Fibroblast of the conjunctiva (primary cell): ENCODE measurements around the gene EYA4.
"Not testable (repeated sequence)": the region's sequence is repeated elsewhere in the genome, so short reads cannot be mapped to it uniquely, and the experiment has no call there.

Experiments
- DNase-seq: peaks from one replicate; pipeline ENCODE4 v3.0.0-alpha.2; 2010; ENCODE audit warnings: low read depth

The EYA4 gene

GRCh38 chr6:133528566-133528965 lies 287.4 kb downstream of the EYA4 start:
- no peak for DNase-seq

- DNase-seq = no peak
These were observed 291.8 kb downstream of the EYA4 start for GRCh38 chr6:133532908-133533307.

GRCh38 chr6:133539502-133540259 lies 298.5 kb downstream of the EYA4 start:
- no peak for DNase-seq

GRCh38 chr6:133540361-133540760 lies 299.2 kb downstream of the EYA4 start:
- no peak for DNase-seq

GRCh38 chr6:133541040-133541439 lies 299.9 kb downstream of the EYA4 start:
- DNase-seq = no peak

- no peak for DNase-seq
These were observed 301.1 kb downstream of the EYA4 start for GRCh38 chr6:133542056-133542821.

- DNase-seq = no peak
These were observed 303.3 kb downstream of the EYA4 start for GRCh38 chr6:133544419-133544818.

GRCh38 chr6:133546098-133546497 lies 304.9 kb downstream of the EYA4 start:
- peak; percentile 18 for DNase-seq

GRCh38 chr6:133547136-133547535 lies 306.0 kb downstream of the EYA4 start:
- no peak for DNase-seq

GRCh38 chr6:133548423-133549159 lies 307.4 kb downstream of the EYA4 start:
- no peak for DNase-seq

- DNase-seq = no peak
These were observed 308.2 kb downstream of the EYA4 start for GRCh38 chr6:133549371-133549801.

GRCh38 chr6:133550026-133550425 lies 308.9 kb downstream of the EYA4 start:
- no peak for DNase-seq

- DNase-seq = peak; percentile 20
These were observed 310.3 kb downstream of the EYA4 start for GRCh38 chr6:133551436-133551835.

- DNase-seq = peak; percentile 97
These were observed 310.7 kb downstream of the EYA4 start for GRCh38 chr6:133551847-133552341.

- DNase-seq = peak; percentile 67
These were observed 312.5 kb downstream of the EYA4 start for GRCh38 chr6:133553652-133554051.

- DNase-seq = not testable (repeated sequence)
These were observed 313.0 kb downstream of the EYA4 start for GRCh38 chr6:133554121-133554520.

GRCh38 chr6:133555685-133556084 lies 314.5 kb downstream of the EYA4 start:
- DNase-seq = no peak

- no peak for DNase-seq
These were observed 318.8 kb downstream of the EYA4 start for GRCh38 chr6:133559926-133560325.

GRCh38 chr6:133567636-133568035 lies 326.5 kb downstream of the EYA4 start:
- no peak for DNase-seq

GRCh38 chr6:133568970-133569889 lies 328.1 kb downstream of the EYA4 start:
- DNase-seq = peak; percentile 70

- no peak for DNase-seq
These were observed 330.5 kb downstream of the EYA4 start for GRCh38 chr6:133571681-133572080.
